ENCODE data around the gene PGBD5.

Gene PGBD5

GRCh38 chr1:230394134-230394533 is 32.0 kb downstream of the PGBD5 start:
- no peak for DNase-seq

GRCh38 chr1:230393722-230394121 is 32.4 kb downstream of the PGBD5 start:
- DNase-seq: no peak

GRCh38 chr1:230392920-230393521 is 33.1 kb downstream of the PGBD5 start:
- no peak for DNase-seq

GRCh38 chr1:230392536-230392909 is 33.6 kb downstream of the PGBD5 start:
- DNase-seq: no peak

GRCh38 chr1:230391776-230392535 is 34.2 kb downstream of the PGBD5 start:
- DNase-seq: no peak

- DNase-seq: no peak
These were observed 35.8 kb downstream of the PGBD5 start for GRCh38 chr1:230390371-230390770.

GRCh38 chr1:230387876-230388275 is 38.3 kb downstream of the PGBD5 start:
- no peak for DNase-seq

- no peak for DNase-seq
These were observed 38.8 kb downstream of the PGBD5 start for GRCh38 chr1:230387296-230387695.

GRCh38 chr1:230386637-230387262 is 39.4 kb downstream of the PGBD5 start:
- DNase-seq: no peak

GRCh38 chr1:230385930-230386329 is 40.2 kb downstream of the PGBD5 start:
- no peak for DNase-seq

GRCh38 chr1:230385158-230385450 is 41.0 kb downstream of the PGBD5 start:
- DNase-seq: no peak

GRCh38 chr1:230384380-230385157 is 41.6 kb downstream of the PGBD5 start:
- no peak for DNase-seq

GRCh38 chr1:230383425-230383824 is 42.7 kb downstream of the PGBD5 start:
- DNase-seq: no peak

GRCh38 chr1:230382001-230382491 is 44.1 kb downstream of the PGBD5 start:
- DNase-seq: no peak

- no peak for DNase-seq
These were observed 44.5 kb downstream of the PGBD5 start for GRCh38 chr1:230381585-230381984.

- DNase-seq: no peak
These were observed 45.1 kb downstream of the PGBD5 start for GRCh38 chr1:230381049-230381467.

- DNase-seq: no peak
These were observed 46.2 kb downstream of the PGBD5 start for GRCh38 chr1:230379928-230380327.

- DNase-seq: no peak
These were observed 46.7 kb downstream of the PGBD5 start for GRCh38 chr1:230379462-230379861.

GRCh38 chr1:230377851-230378250 is 48.3 kb downstream of the PGBD5 start:
- no peak for DNase-seq

GRCh38 chr1:230377324-230377723 is 48.8 kb downstream of the PGBD5 start:
- DNase-seq: no peak

- no peak for DNase-seq
These were observed 49.8 kb downstream of the PGBD5 start for GRCh38 chr1:230376296-230376695.

- DNase-seq: no peak
These were observed 50.4 kb downstream of the PGBD5 start for GRCh38 chr1:230375780-230376179.

- DNase-seq: no peak
These were observed 51.0 kb downstream of the PGBD5 start for GRCh38 chr1:230375147-230375546.

Measured in fibroblast of skin of right biceps (primary cell).